A549 (cell line): Measurements from ENCODE around the gene TMEM8B. TPM values are rescaled to one million over a fixed set of nuclear protein-coding genes. Genes with fewer than 3 reads are reported as not detected.

Experiments
- ATAC-seq, 2 experiments: fragments of 200-7000 bp in 1 of 2; fragments of >200 bp in 1 of 2; cut with Nextera tagmentation in 1 of 2; cut with Tn5 transposase in 1 of 2; 3 replicates each; pipeline versions ENCODE4 v1.8.0 to v1.9.1; 2018 to 2020; ENCODE audit warnings: mild to moderate bottlenecking in 1 of 2, moderate library complexity in 1 of 2
- CTCF ChIA-PET: fragments of 300-600 bp; sonication (Branson Sonifier 250); formaldehyde crosslinking; extraction: SDS; loops from one replicate; lab custom pipeline; 2021; ENCODE audit warnings: antibody characterized with exemption, inconsistent platforms; lab: Yijun Ruan, JAX
- POLR2A ChIA-PET: fragments of 350-600 bp; formaldehyde crosslinking; extraction: SDS; loops from one replicate; lab custom pipeline; 2021; ENCODE audit warnings: antibody characterized with exemption, inconsistent platforms; lab: Yijun Ruan, JAX
- DNase-seq, 2 experiments: peaks; one replicate each; pipeline versions ENCODE4 v3.0.0 to v3.0.0-alpha.2; 2011 to 2016; ENCODE audit warnings: low read depth in 1 of 2, low spot score in 1 of 2
- FAIRE-seq: peaks from 2 replicates; lab custom pipeline; 2011; peaks lifted over from hg19 to GRCh38; lab: Jason Lieb, UNC
- H3K27ac ChIP-seq, 2 experiments: fragments of >200 bp; sonication (Bioruptor Twin); formaldehyde crosslinking; 3 replicates each; pipeline ENCODE4 v1.5.1; 2016 to 2017
- H3K4me1 ChIP-seq: fragments of >200 bp; sonication (Bioruptor Twin); formaldehyde crosslinking; 3 replicates; pipeline ENCODE4 v1.6.1; 2016
- H3K4me2 ChIP-seq: fragments of >200 bp; sonication (Bioruptor Twin); formaldehyde crosslinking; 3 replicates; pipeline ENCODE4 v1.6.1; 2016
- H3K4me3 ChIP-seq: fragments of >200 bp; sonication (Bioruptor Twin); formaldehyde crosslinking; 3 replicates; pipeline ENCODE4 v1.5.1; 2016
- H3K9me3 ChIP-seq: fragments of >200 bp; sonication (Bioruptor Twin); formaldehyde crosslinking; 3 replicates; pipeline ENCODE4 v1.6.1; 2016
- BHLHE40 ChIP-seq: IDR thresholded peaks from 2 replicates; pipeline ENCODE4 v1.6.1; 2012; ENCODE audit warnings: low read depth, low read length, inconsistent platforms
- CBX2 ChIP-seq: fragments of 200-600 bp; sonication (generic); IDR thresholded peaks from 2 replicates; pipeline ENCODE4 v1.6.1; 2016; ENCODE audit warnings: low read depth, mild to moderate bottlenecking, borderline replicate concordance
- CBX8 ChIP-seq: fragments of 200-600 bp; sonication (generic); IDR thresholded peaks from 2 replicates; pipeline ENCODE4 v1.6.1; 2016
- CTCF ChIP-seq: fragments of >200 bp; sonication (Bioruptor Twin); formaldehyde crosslinking; IDR thresholded peaks from 3 replicates; pipeline ENCODE4 v1.5.1; 2016
- EP300 ChIP-seq, 2 experiments: fragments of >200 bp; sonication (Bioruptor Twin); formaldehyde crosslinking; IDR thresholded peaks; 2 replicates in 1 of 2; 3 replicates in 1 of 2; pipeline ENCODE4 v1.6.1; 2016 to 2017
- ESRRA ChIP-seq: fragments of 150-350 bp; IDR thresholded peaks from 2 replicates; pipeline ENCODE4 v1.6.1; 2014; ENCODE audit warnings: mild to moderate bottlenecking, low read length, borderline replicate concordance
- FOSL2 ChIP-seq, 2 experiments: fragments of 450-650 bp in 1 of 2; fragments of >200 bp in 1 of 2; sonication (Bioruptor Twin) in 1 of 2; formaldehyde crosslinking; IDR thresholded peaks; 2 replicates each; pipeline versions ENCODE4 v1.5.0 to v1.6.1; 2016 to 2020; ENCODE audit warnings: mild to moderate bottlenecking in 1 of 2, moderate library complexity in 1 of 2
- FOXS1 ChIP-seq: fragments of 250-450 bp; sonication (Bioruptor Pico); IDR thresholded peaks from 2 replicates; pipeline ENCODE4 v1.5.0; 2020; ENCODE audit warnings: mild to moderate bottlenecking, moderate library complexity
- GATA3 ChIP-seq: IDR thresholded peaks from 2 replicates; pipeline ENCODE4 v1.6.1; 2012; ENCODE audit warnings: borderline replicate concordance
- HDAC2 ChIP-seq: fragments of 200-600 bp; sonication (generic); IDR thresholded peaks from 2 replicates; pipeline ENCODE4 v1.6.1; 2016
- HEYL ChIP-seq: fragments of 250-450 bp; sonication (Bioruptor Pico); IDR thresholded peaks from 2 replicates; pipeline ENCODE4 v1.8.0; 2021; ENCODE audit warnings: mild to moderate bottlenecking, moderate library complexity
- HOXA7 ChIP-seq: fragments of 250-450 bp; sonication (Bioruptor Pico); IDR thresholded peaks from 2 replicates; pipeline ENCODE4 v1.5.0; 2020; ENCODE audit warnings: mild to moderate bottlenecking, moderate library complexity
- HOXB13 ChIP-seq: fragments of 250-450 bp; sonication (Bioruptor Pico); IDR thresholded peaks from 2 replicates; pipeline ENCODE4 v1.5.0; 2020; ENCODE audit warnings: low read depth, mild to moderate bottlenecking, moderate library complexity
- KDM5A ChIP-seq: fragments of 200-600 bp; sonication (generic); IDR thresholded peaks from 2 replicates; pipeline ENCODE4 v1.6.1; 2016; ENCODE audit warnings: antibody characterized with exemption, mild to moderate bottlenecking
- MAFK ChIP-seq: fragments of 450-650 bp; IDR thresholded peaks from 2 replicates; pipeline ENCODE4 v1.6.1; 2014; ENCODE audit not compliant: partially characterized antibody
- MAZ ChIP-seq: fragments of 150-350 bp; IDR thresholded peaks from 2 replicates; pipeline ENCODE4 v1.6.1; 2014; ENCODE audit warnings: antibody characterized with exemption, low read depth, low read length, borderline replicate concordance
- PHF8 ChIP-seq: fragments of 200-600 bp; sonication (generic); IDR thresholded peaks from 2 replicates; pipeline ENCODE4 v1.6.1; 2016; ENCODE audit warnings: low read depth, mild to moderate bottlenecking, antibody characterized with exemption, moderate library complexity, borderline replicate concordance
- POLR2AphosphoS2 ChIP-seq: conservative IDR thresholded peaks from 2 replicates; pipeline ENCODE4 v1.6.1; 2012; ENCODE audit warnings: low read length, improper control_type of control experiment, inconsistent platforms
- RAD21 ChIP-seq, 2 experiments: fragments of >200 bp in 1 of 2; sonication (Bioruptor Twin) in 1 of 2; formaldehyde crosslinking in 1 of 2; IDR thresholded peaks in 1 of 2; conservative IDR thresholded peaks in 1 of 2; 2 replicates in 1 of 2; 3 replicates in 1 of 2; pipeline ENCODE4 v1.6.1; 2012 to 2018; ENCODE audit warnings: inconsistent platforms in 1 of 2
- RCOR1 ChIP-seq: fragments of 150-350 bp; IDR thresholded peaks from 2 replicates; pipeline ENCODE4 v1.6.1; 2014; ENCODE audit warnings: antibody characterized with exemption, low read length, low read depth
- RFX5 ChIP-seq: fragments of 450-650 bp; IDR thresholded peaks from 2 replicates; pipeline ENCODE4 v1.7.1; 2014; ENCODE audit warnings: antibody characterized with exemption, mild to moderate bottlenecking, moderate library complexity
- SREBF2 ChIP-seq: fragments of 450-650 bp; IDR thresholded peaks from 2 replicates; pipeline ENCODE4 v1.6.1; 2014; ENCODE audit warnings: mild to moderate bottlenecking, moderate library complexity
- WGBS: methylation state at CpG from one replicate; pipeline ENCODE4 v1.1.6; 2017; ENCODE audit errors: missing lambda C conversion rate; 5-methylcytosine and 5-hydroxymethylcytosine counted together
- polyA minus RNA-seq: library from RNA; depleted of rRNA, polyadenylated mRNA; stranded (reverse); fragments of >200 nt; gene quantifications from 2 replicates; pipeline ENCODE4 v1.2.3, GENCODE V29; 2011; rRNA and poly(A)+ RNA removed
- polyA plus RNA-seq, 4 experiments: library from polyadenylated mRNA; depleted of rRNA in 3 of 4; stranded (reverse); fragments of >200 nt; fragmentation: RNase III in 1 of 4; extraction: RNeasy Plus Mini Kit Qiagen cat#74134 plus additional on column Dnase treatment in 1 of 4; gene quantifications; 2 replicates in 3 of 4; 3 replicates in 1 of 4; pipeline ENCODE4 v1.2.3, GENCODE V29; 2011 to 2017

Gene TMEM8B
- polyA plus RNA-seq (2011; rRNA removed), result 1.8 and 2.0 TPM in 2 replicates
- 1.6 and 2.5 TPM in 2 replicates for polyA plus RNA-seq (2012; cell fraction: cytosol; rRNA removed)
- 7.4 and 8.2 TPM in 2 replicates for polyA plus RNA-seq (2012; cell fraction: nucleus; rRNA removed)
- 1.7 to 2.4 TPM (median 2.2 TPM) in 3 replicates for polyA plus RNA-seq (2017; fragmentation: RNase III; extraction: RNeasy Plus Mini Kit Qiagen cat#74134 plus additional on column Dnase treatment)
- 2.0 and 3.7 TPM in 2 replicates for polyA minus RNA-seq

GRCh38 chr9:35829084-35829763 is at the start of gene TMEM8B:
Gene TMEM8B, plus strand, starts transcription at chr9:35829228. Its CDS starts 220 bp downstream, at chr9:35829448.
- FAIRE-seq, result no peak
- no peak for TF ChIP-seq MAZ
- TF ChIP-seq CBX2, result no peak
- no peak for TF ChIP-seq GATA3
- TF ChIP-seq POLR2AphosphoS2, result no peak
- TF ChIP-seq ESRRA, result no peak
- peak; percentile 30; the same call in 1 of the 2 replicates for TF ChIP-seq PHF8
- no peak for TF ChIP-seq HOXB13 (CRISPR knock-in tag)
- TF ChIP-seq, all 56 proteins: peak for 1
- 0% methylated on average over 9 of the region's 53 CpGs for WGBS
- ATAC-seq (peak; percentile 86 to 93), DNase-seq (peak; percentile 90 to 97)
- peak within 1 kb of the TSS; percentile 84 to 91 for H3K27ac ChIP-seq
- no peaks in the 10 kb centered on the region for H3K9me3 ChIP-seq
- peak within 1 kb of the TSS; percentile 96 for H3K4me2 ChIP-seq
- peaks cover 4% of the 10 kb centered on the region; the same call in 2 of the 3 replicates for H3K4me1 ChIP-seq
- CTCF ChIA-PET, result interaction anchor here (0.6 to 5.6 kb wide), 9 partner anchors 9 to 116 kb away, joined by 3 to 59 read pairs (median 3); partner anchors contain the start of genes HINT2, SPAAR and SPAG8
- peak within 1 kb of the TSS; percentile 80 for H3K4me3 ChIP-seq
- POLR2A ChIA-PET, result interaction anchor here (1.5 kb wide), 1 partner anchor 15 kb away, joined by 4 read pairs; the partner anchor contains the start of gene HINT2

GRCh38 chr9:35781066-35781465 is 48.0 kb upstream of the TMEM8B start:
- Histone ChIP-seq H3K27ac (no peak overlapping the region), H3K4me2 (no peak overlapping the region), H3K9me3 (no peaks in the 10 kb centered on the region), H3K4me3 (no peak overlapping the region), H3K4me1 (no peaks in the 10 kb centered on the region)
- TF ChIP-seq CBX8 (no peak), SREBF2 (no peak), RFX5 (no peak), RAD21 (conservative IDR thresholded peaks at IDR 0.05 in 1 of 2, IDR thresholded peaks at IDR 0.05 in 1 of 2) (no peak), FOSL2 (IDR thresholded peaks at IDR 0.05) (no peak), FOSL2 (CRISPR knock-in tag; IDR thresholded peaks at IDR 0.05) (no peak)
- FAIRE-seq, result no peak
- WGBS, result no CpG with 5 or more reads among the region's 2 CpGs
- no peak for ATAC-seq
- ChIA-PET POLR2A (no interaction called here), CTCF (interaction anchor here (1.0 to 2.1 kb wide), 5 partner anchors 9 to 101 kb away, joined by 3 to 5 read pairs (median 3); no protein-coding TSS in a partner anchor)
- DNase-seq, result no peak

GRCh38 chr9:35783418-35783817 is 45.6 kb upstream of the TMEM8B start:
- no peak for ATAC-seq
- POLR2A ChIA-PET, result no interaction called here
- DNase-seq, result no peak
- no peaks in the 10 kb centered on the region for H3K9me3 ChIP-seq
- no peak overlapping the region for H3K4me2 ChIP-seq
- TF ChIP-seq FOXS1 (CRISPR knock-in tag) (no peak), HDAC2 (no peak), CTCF (no peak), RFX5 (no peak), KDM5A (no peak), RCOR1 (no peak), SREBF2 (no peak), FOSL2 (IDR thresholded peaks at IDR 0.05) (no peak), FOSL2 (CRISPR knock-in tag; IDR thresholded peaks at IDR 0.05) (no peak), MAFK (no peak), BHLHE40 (no peak), HOXA7 (CRISPR knock-in tag) (no peak), EP300 (IDR thresholded peaks at IDR 0.05) (no peak), HEYL (CRISPR knock-in tag) (no peak), CBX8 (no peak)
- H3K27ac ChIP-seq, result no peak overlapping the region
- no peak overlapping the region for H3K4me3 ChIP-seq
- no peak for FAIRE-seq
- no peaks in the 10 kb centered on the region for H3K4me1 ChIP-seq
- CTCF ChIA-PET, result interaction anchor here (1.2 to 1.4 kb wide), 3 partner anchors 31 to 128 kb away, joined by 3 to 5 read pairs (median 3); partner anchors contain the start of gene HINT2
